ENCODE measurements around the gene GPR137B. TPM values are rescaled to one million over a fixed set of nuclear protein-coding genes. Genes with fewer than 3 reads are reported as not detected.
"Not testable (repeated sequence)": the region's sequence is repeated elsewhere in the genome, so short reads cannot be mapped to it uniquely, and the experiment has no call there.

Gene GPR137B
- total and polyA plus RNA-seq, 9 donors = 2.9 to 13.2 (median 5.2) TPM

DNA sequence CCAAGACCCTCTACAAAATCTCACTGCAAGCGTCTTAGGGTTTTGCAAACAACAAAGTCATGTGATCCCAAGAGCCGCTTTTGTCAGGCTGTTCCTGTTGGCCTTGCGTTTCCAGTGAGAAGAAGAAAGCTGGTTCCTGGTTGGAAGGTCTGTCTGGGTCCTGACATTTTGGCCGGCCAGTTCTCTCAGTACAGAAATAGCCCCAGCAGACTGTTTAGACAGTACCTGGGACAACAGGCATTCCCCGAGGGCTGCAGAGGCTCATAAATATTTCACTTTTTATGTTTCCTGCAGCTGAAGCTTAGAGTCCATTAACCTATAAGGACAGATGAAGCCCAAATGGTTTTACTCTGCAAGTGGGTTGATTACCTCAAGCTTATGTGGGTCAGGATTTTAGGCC, 8.6 kb downstream of the GPR137B start:
- DNase-seq = no peak
- peaks cover 3% of the 10 kb centered on the region for H3K4me1 ChIP-seq (ENCODE audit: control insufficient read depth, insufficient read depth, low read length)
- H3K27me3 ChIP-seq (ENCODE audit: control insufficient read depth, insufficient read depth, low read length) = no peaks in the 10 kb centered on the region
- no peaks in the 10 kb centered on the region for H3K36me3 ChIP-seq (ENCODE audit: control insufficient read depth, insufficient read depth, low read length)
- H3K27ac ChIP-seq (ENCODE audit: low read length) = no peak overlapping the region
- H3K9me3 ChIP-seq (replicated peaks; ENCODE audit: control insufficient read depth, low read depth, low read length) = no peaks in the 10 kb centered on the region
- H3K4me3 ChIP-seq (ENCODE audit: low read length) = no peak overlapping the region
- 64% methylated on average over 2 of the region's 5 CpGs for WGBS (ENCODE audit: insufficient coverage)

- Histone ChIP-seq H3K9me3 (replicated peaks; ENCODE audit: control insufficient read depth, low read depth, low read length) (no peaks in the 10 kb centered on the region), H3K4me1 (ENCODE audit: control insufficient read depth, insufficient read depth, low read length) (peaks cover 3% of the 10 kb centered on the region), H3K4me3 (ENCODE audit: low read length) (no peak overlapping the region), H3K27ac (ENCODE audit: low read length) (no peak overlapping the region), H3K36me3 (ENCODE audit: control insufficient read depth, insufficient read depth, low read length) (no peaks in the 10 kb centered on the region), H3K27me3 (ENCODE audit: control insufficient read depth, insufficient read depth, low read length) (no peaks in the 10 kb centered on the region)
- no peak for DNase-seq
- WGBS (ENCODE audit: insufficient coverage) = 78% methylated on average over 5 of the region's 12 CpGs
Measured at GRCh38 chr1:236151739-236152424, 9.5 kb downstream of the GPR137B start.

DNA sequence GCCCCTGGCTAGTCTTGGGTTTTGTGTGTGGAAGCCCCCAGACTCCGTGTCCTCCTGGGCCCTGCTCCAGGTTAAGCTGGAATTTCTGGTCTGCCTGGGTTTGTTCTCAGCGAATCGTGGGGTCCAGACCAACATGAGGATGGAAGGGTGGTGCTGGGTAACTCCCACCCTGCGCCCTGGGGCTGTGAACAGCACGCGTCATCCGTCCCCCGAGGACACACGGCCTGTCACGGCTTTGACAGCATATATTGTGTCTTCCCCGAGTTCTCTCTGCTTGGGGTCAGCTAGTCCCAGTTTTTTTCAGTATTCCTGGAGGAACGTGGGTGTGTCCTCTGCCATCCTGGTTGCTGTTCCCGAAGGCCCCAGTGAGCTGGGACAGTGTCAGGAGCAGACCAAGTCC, 11.8 kb downstream of the GPR137B start:
- WGBS (ENCODE audit: insufficient coverage) = 92% methylated on average over 12 of the region's 13 CpGs
- no peaks in the 10 kb centered on the region for H3K4me1 ChIP-seq (ENCODE audit: control insufficient read depth, insufficient read depth, low read length)

DNA sequence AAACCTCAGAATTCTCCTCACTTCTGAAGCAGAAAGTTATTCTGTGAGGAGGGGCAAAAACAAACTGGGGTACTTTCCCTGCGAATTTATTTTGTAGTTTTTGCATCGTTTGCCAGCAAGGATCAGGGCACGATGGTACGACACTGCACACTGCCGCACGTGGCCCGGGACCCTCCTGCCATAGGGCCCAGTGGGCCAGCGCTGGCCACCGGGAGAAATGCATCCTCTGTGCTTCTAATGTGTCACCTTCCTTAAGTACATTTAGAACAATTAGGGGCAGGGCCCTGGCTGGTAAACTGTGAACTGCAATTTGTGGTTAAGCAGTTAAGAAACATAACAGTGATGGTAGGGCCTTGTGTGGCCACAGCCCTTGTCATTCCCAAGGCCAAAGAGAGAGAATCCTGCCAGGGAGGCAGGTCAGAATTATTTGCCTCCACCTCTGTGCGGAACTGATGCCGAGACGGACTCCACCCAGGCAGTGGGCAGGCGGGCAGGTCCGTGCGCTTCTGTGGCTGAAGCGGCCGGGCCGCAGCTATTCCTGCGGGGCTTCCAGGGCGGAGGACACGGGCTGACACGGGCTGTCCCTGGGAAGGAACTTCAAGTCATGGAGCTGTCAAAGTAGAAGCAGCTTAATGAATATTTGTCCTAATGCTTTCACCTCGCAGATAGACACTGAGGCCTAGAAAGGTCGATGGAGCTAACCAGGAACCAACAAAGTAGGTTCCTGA, 12.5 kb downstream of the GPR137B start:
- Histone ChIP-seq H3K9me3 (replicated peaks; ENCODE audit: control insufficient read depth, low read depth, low read length) (no peaks in the 10 kb centered on the region), H3K27me3 (ENCODE audit: control insufficient read depth, insufficient read depth, low read length) (no peaks in the 10 kb centered on the region), H3K27ac (ENCODE audit: low read length) (no peak overlapping the region), H3K4me1 (ENCODE audit: control insufficient read depth, insufficient read depth, low read length) (no peaks in the 10 kb centered on the region), H3K36me3 (ENCODE audit: control insufficient read depth, insufficient read depth, low read length) (no peaks in the 10 kb centered on the region), H3K4me3 (ENCODE audit: low read length) (no peak overlapping the region)
- DNase-seq = no peak
- WGBS (ENCODE audit: insufficient coverage) = 83% methylated on average over 23 of the region's 24 CpGs

More for the DNA sequence above, 11.8 kb downstream of the GPR137B start:
- Histone ChIP-seq H3K9me3 (replicated peaks; ENCODE audit: control insufficient read depth, low read depth, low read length) (no peaks in the 10 kb centered on the region), H3K27me3 (ENCODE audit: control insufficient read depth, insufficient read depth, low read length) (no peaks in the 10 kb centered on the region), H3K4me3 (ENCODE audit: low read length) (no peak overlapping the region), H3K27ac (ENCODE audit: low read length) (no peak overlapping the region), H3K36me3 (ENCODE audit: control insufficient read depth, insufficient read depth, low read length) (no peaks in the 10 kb centered on the region)
- DNase-seq = no peak

DNA sequence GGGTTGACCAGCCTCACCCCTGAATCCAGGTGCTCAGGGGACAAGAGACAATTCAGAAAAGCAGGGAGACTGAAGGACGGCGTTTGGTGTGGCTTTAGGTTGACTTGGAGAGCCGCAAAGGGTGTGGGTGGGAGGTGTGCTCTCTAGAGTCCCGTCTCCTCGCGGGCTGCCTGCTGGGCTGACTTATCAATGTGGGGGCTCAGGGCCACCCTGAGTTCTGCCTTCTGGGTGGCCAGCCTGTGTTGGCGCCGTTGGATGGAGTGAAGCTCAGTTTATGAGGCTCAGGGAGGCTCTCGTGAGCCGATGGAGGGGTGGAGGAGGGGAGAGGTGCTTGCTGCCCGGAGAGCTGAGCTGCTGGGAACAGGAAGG, 13.0 kb downstream of the GPR137B start:
- H3K27me3 ChIP-seq (ENCODE audit: control insufficient read depth, insufficient read depth, low read length) = no peaks in the 10 kb centered on the region
- no peaks in the 10 kb centered on the region for H3K4me1 ChIP-seq (ENCODE audit: control insufficient read depth, insufficient read depth, low read length)
- no peaks in the 10 kb centered on the region for H3K36me3 ChIP-seq (ENCODE audit: control insufficient read depth, insufficient read depth, low read length)
- H3K4me3 ChIP-seq (ENCODE audit: low read length) = no peak overlapping the region
- H3K27ac ChIP-seq (ENCODE audit: low read length) = no peak overlapping the region
- H3K9me3 ChIP-seq (replicated peaks; ENCODE audit: control insufficient read depth, low read depth, low read length) = no peaks in the 10 kb centered on the region
- DNase-seq = no peak
- WGBS (ENCODE audit: insufficient coverage) = 53% methylated on average over 11 of the region's 11 CpGs

DNA sequence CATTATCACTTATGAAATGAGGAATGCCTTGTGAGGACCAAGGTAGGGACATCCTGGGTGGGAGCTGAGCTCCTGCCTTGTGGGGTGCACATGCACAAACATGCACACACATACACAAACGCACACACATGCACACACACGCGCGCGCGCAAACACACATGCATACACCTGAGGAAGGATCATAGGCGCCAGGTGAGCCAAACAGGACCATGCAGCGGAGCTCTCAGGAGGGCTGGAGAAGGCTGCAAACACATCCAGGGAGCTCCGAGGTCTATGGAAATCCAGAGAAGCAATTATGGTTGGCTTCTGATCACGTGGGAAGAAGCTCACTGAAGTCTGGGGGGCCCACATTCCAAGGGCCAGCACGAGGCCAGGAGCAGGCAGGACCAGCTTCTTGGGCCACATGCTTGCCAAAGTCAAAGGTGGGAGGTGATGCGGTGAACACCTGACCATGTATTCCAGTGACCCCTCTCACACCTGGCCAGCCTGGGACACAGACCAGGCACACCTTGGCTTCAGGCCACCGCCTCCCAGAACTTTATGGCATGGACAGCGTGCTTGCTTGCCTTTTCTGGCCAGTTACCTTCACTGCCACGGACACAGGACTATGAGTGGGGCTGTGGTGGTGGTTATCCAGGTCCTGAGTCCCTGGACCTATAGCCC, 13.6 kb downstream of the GPR137B start:
- Histone ChIP-seq H3K4me3 (ENCODE audit: low read length) (no peak overlapping the region), H3K4me1 (ENCODE audit: control insufficient read depth, insufficient read depth, low read length) (no peaks in the 10 kb centered on the region), H3K27me3 (ENCODE audit: control insufficient read depth, insufficient read depth, low read length) (no peaks in the 10 kb centered on the region), H3K9me3 (replicated peaks; ENCODE audit: control insufficient read depth, low read depth, low read length) (peaks cover 1% of the 10 kb centered on the region), H3K36me3 (ENCODE audit: control insufficient read depth, insufficient read depth, low read length) (no peaks in the 10 kb centered on the region), H3K27ac (ENCODE audit: low read length) (no peak overlapping the region)
- DNase-seq = no peak
- WGBS (ENCODE audit: insufficient coverage) = 75% methylated on average over 10 of the region's 15 CpGs

- no peak overlapping the region for H3K27ac ChIP-seq (ENCODE audit: low read length)
- DNase-seq = no peak
- peaks cover 8% of the 10 kb centered on the region for H3K9me3 ChIP-seq (replicated peaks; ENCODE audit: control insufficient read depth, low read depth, low read length)
- H3K27me3 ChIP-seq (ENCODE audit: control insufficient read depth, insufficient read depth, low read length) = no peaks in the 10 kb centered on the region
- no peaks in the 10 kb centered on the region for H3K4me1 ChIP-seq (ENCODE audit: control insufficient read depth, insufficient read depth, low read length)
- whole genome bisulfite sequencing (ENCODE audit: insufficient coverage) = 88% methylated on average over 14 of the region's 18 CpGs
- no peak overlapping the region for H3K4me3 ChIP-seq (ENCODE audit: low read length)
- no peaks in the 10 kb centered on the region for H3K36me3 ChIP-seq (ENCODE audit: control insufficient read depth, insufficient read depth, low read length)
Measured at GRCh38 chr1:236156512-236157208, 14.3 kb downstream of the GPR137B start.

DNA sequence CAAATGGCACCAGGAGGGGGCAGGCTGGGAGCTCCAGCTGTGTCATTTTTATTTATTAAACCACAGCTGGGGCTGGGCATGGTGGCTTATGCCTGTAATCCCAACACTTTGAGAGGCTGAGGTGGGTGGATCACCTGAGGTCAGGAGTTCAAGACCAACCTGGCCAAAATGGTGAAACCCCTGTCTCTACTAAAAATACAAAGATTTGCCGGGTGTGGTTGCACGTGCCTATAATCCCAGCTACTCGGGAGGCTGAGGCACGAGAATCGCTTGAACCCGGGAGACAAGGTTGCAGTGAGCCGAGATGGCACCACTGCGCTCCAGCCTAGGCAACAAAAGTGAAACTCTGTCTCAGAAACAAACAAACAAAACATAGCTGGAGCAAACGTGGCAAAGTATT, 15.7 kb downstream of the GPR137B start:
- not testable (repeated sequence) for H3K4me3 ChIP-seq (ENCODE audit: low read length); H3K27me3 ChIP-seq (ENCODE audit: control insufficient read depth, insufficient read depth, low read length); H3K27ac ChIP-seq (ENCODE audit: low read length); DNase-seq; H3K36me3 ChIP-seq (ENCODE audit: control insufficient read depth, insufficient read depth, low read length); H3K4me1 ChIP-seq (ENCODE audit: control insufficient read depth, insufficient read depth, low read length)
- peaks cover 15% of the 10 kb centered on the region for H3K9me3 ChIP-seq (replicated peaks; ENCODE audit: control insufficient read depth, low read depth, low read length)
- 98% methylated on average over 6 of the region's 9 CpGs for WGBS (ENCODE audit: insufficient coverage)

DNA sequence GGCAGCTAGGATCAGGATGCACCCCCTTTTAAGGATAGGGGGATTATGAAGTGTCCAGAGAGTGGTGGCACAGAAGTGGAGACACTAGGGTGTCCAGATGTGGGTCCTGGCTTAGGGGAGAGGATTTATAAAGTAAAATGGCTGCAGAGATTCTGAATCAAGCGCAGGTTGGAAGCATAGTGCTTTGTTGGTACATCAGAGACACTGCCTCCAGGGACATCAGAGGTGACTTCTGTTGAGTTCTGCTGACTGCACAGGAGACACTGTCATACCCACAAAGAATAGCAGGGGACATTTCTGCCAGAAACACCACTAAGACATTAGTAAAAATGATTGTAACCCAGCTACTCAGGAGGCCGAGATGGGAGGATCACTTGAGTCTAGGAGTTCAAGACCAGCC, 16.4 kb downstream of the GPR137B start:
- Histone ChIP-seq H3K9me3 (replicated peaks; ENCODE audit: control insufficient read depth, low read depth, low read length) (peaks cover 15% of the 10 kb centered on the region), H3K27me3 (ENCODE audit: control insufficient read depth, insufficient read depth, low read length) (no peaks in the 10 kb centered on the region), H3K4me3 (ENCODE audit: low read length) (no peak overlapping the region), H3K36me3 (ENCODE audit: control insufficient read depth, insufficient read depth, low read length) (no peaks in the 10 kb centered on the region), H3K27ac (ENCODE audit: low read length) (no peak overlapping the region), H3K4me1 (ENCODE audit: control insufficient read depth, insufficient read depth, low read length) (no peaks in the 10 kb centered on the region)
- WGBS (ENCODE audit: insufficient coverage) = 70% methylated on average over 1 of the region's 2 CpGs
- no peak for DNase-seq
